HG02678 (cell line): ENCODE measurements around the gene LCN1.

ENCODE experiments used
- ATAC-seq: cut with Tn5 transposase; IDR thresholded peaks from one replicate; pipeline ENCODE4 v1.9.1; 2021; ENCODE audit warnings: mild to moderate bottlenecking, moderate library complexity; ENCODE audit not compliant: unreplicated experiment

LCN1 gene

GRCh38 chr9:135565636-135566035, 44.4 kb downstream of the LCN1 start:
- ATAC-seq, result no peak

- no peak for ATAC-seq
These were observed 45.3 kb downstream of the LCN1 start for GRCh38 chr9:135566552-135566951.

- ATAC-seq, result no peak
These were observed 46.1 kb downstream of the LCN1 start for GRCh38 chr9:135567311-135567710.

GRCh38 chr9:135568026-135568425, 46.8 kb downstream of the LCN1 start:
- no peak for ATAC-seq

- ATAC-seq, result no peak
These were observed 49.2 kb downstream of the LCN1 start for GRCh38 chr9:135570456-135570855.

GRCh38 chr9:135572233-135572632, 51.0 kb downstream of the LCN1 start:
- no peak for ATAC-seq

GRCh38 chr9:135573124-135573523, 51.9 kb downstream of the LCN1 start:
- no peak for ATAC-seq

- ATAC-seq, result no peak
These were observed 53.1 kb downstream of the LCN1 start for GRCh38 chr9:135574331-135574730.

- ATAC-seq, result no peak
These were observed 53.7 kb downstream of the LCN1 start for GRCh38 chr9:135574943-135575342.
